ENCODE results near the gene IGF2BP2. TPM values are rescaled to one million over a fixed set of nuclear protein-coding genes. Genes with fewer than 3 reads are reported as not detected.

Gene IGF2BP2
- total RNA-seq, 1 experiment from 2014 or later: 135 TPM

DNA sequence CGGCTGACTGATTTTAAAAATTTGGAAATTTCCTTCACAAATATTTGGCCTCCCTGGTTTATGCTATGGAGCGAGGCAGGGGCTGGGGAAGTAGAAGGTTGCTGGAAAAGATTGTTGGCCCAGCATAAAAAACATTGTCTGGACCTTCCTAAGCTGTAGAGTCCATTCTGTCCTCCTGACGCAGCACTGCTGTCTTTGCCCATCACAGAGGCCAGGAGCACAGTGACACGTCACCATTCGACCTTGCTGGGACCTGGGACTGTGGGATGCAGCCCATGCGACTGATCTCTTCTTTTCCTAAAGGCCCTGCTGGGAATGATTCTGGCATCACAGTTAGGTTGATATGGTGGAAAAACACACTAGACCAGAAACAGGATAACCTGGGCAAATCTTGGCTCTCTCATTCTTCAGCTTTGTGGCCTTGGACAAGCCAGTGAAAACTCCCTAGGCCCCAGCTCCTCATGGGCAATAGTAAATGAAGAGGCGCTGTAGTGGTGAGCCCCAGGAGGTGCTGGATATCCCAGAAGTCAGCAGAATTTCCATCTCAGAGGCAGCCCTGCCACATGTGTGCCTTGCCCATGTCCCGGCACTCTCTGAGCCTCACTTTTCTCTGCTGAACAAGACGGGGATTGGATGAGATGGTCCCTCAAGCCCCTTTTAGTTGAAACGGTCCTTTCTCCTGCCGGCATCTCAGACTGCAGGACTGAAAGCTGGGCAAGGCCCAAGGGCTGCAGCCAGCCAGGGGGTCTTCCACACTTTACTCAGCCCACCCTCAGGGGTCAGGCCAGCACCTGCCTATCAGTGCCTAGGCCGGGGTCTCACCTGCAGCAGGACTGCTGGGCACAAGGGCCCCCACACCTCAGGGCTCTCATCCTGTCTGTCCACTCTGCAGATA is 169.2 kb downstream of the IGF2BP2 start:
- H3K36me3 ChIP-seq (ENCODE audit: control insufficient read depth in 1 of 2, insufficient read depth in 2 of 2, low read length in 2 of 2): peaks cover 30 to 46% of the 10 kb centered on the region in 2 experiments
- no peaks in the 10 kb centered on the region for H4K20me1 ChIP-seq (ENCODE audit: insufficient read depth)
- BruUV-seq (replicated peaks): no TSS peak
- no peaks in the 10 kb centered on the region for H3K9me2 ChIP-seq (ENCODE audit: insufficient read depth)
- no peak overlapping the region for H3K27ac ChIP-seq (ENCODE audit: low read depth, low read length)
- ATAC-seq: no peak
- no peak overlapping the region for H2AFZ ChIP-seq (ENCODE audit: low read depth, low read length, poor library complexity, severe bottlenecking)
- no peak overlapping the region for H3K4me3 ChIP-seq (replicated peaks in 1 of 2; ENCODE audit: low read depth in 1 of 2, low read length in 2 of 2)
- RAD21 ChIA-PET (ENCODE audit: low non-redundant PET in 1 of 2, low total read pairs in 2 of 2, uncharacterized antibody in 2 of 2, unreplicated experiment in 2 of 2): no interaction called here
- no peak for TF ChIP-seq ZFX (IDR thresholded peaks at IDR 0.05)
- TF ChIP-seq POLR2A (IDR thresholded peaks at IDR 0.05; ENCODE audit: borderline replicate concordance, extremely low read depth, insufficient read depth, insufficient read length): no peak
- TF ChIP-seq ZNF274 (IDR thresholded peaks at IDR 0.05; ENCODE audit: low read depth, low read length): no peak
- CTCF ChIA-PET: no interaction called here
- POLR2A ChIA-PET: no interaction called here
- no peak for DNase-seq (ENCODE audit: low read depth, low spot score)
- H3K4me1 ChIP-seq (ENCODE audit: control insufficient read depth in 1 of 2, insufficient read depth in 2 of 2, low read length in 2 of 2): peaks cover 2 to 24% of the 10 kb centered on the region in 2 experiments; a peak in 3 of 4 replicates
- intact Hi-C loops (cut with micrococcal nuclease): no loop called here
- H3K9ac ChIP-seq (ENCODE audit: low read length): no peak overlapping the region
- no peaks in the 10 kb centered on the region for H3K9me3 ChIP-seq (ENCODE audit: control insufficient read depth in 1 of 2, insufficient read depth in 1 of 2, low read depth in 1 of 2, low read length in 2 of 2)
- no peaks in the 10 kb centered on the region for H3K27me3 ChIP-seq (ENCODE audit: insufficient read depth, low read length)
- no peak overlapping the region for H3K4me2 ChIP-seq (ENCODE audit: low read length)
- peaks cover 7% of the 10 kb centered on the region; the same call in 1 of the 2 replicates for H3K79me2 ChIP-seq (ENCODE audit: insufficient read depth, low read length)

DNA sequence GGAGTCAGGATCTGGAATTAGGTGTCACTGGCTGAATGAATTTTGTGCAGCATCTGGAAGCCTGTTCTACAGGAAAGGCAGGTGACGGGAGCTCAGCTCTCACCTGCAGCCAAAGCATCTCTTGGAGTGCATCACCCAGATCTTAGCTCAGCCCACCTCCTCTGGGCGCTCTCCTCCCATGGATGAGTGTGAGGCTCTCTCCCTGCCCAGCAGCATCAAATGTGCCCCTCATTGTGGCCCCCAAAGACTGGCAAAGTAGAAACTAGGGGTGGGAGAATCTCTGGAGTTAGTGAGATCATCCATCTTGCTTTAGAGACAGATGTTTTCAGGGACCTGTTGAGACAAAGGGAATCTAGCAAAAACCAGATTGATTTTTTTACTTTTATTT is 170.1 kb downstream of the IGF2BP2 start:
- intact Hi-C loops (cut with micrococcal nuclease): no loop called here
- no peak for ATAC-seq
- RAD21 ChIA-PET (ENCODE audit: low non-redundant PET in 1 of 2, low total read pairs in 2 of 2, uncharacterized antibody in 2 of 2, unreplicated experiment in 2 of 2): no interaction called here

More for the DNA sequence above, 170.1 kb downstream of the IGF2BP2 start:
- no peaks in the 10 kb centered on the region for H3K9me2 ChIP-seq (ENCODE audit: insufficient read depth)
- no peaks in the 10 kb centered on the region for H3K27me3 ChIP-seq (ENCODE audit: insufficient read depth, low read length)
- ChIA-PET CTCF (no interaction called here), POLR2A (no interaction called here)
- no peak for TF ChIP-seq TCF7L2 (IDR thresholded peaks at IDR 0.05; ENCODE audit: borderline replicate concordance, extremely low read depth, insufficient read depth, insufficient read length)
- peaks cover 34 to 41% of the 10 kb centered on the region in 2 experiments for H3K36me3 ChIP-seq (ENCODE audit: control insufficient read depth in 1 of 2, insufficient read depth in 2 of 2, low read length in 2 of 2)
- no TSS peak for BruUV-seq (replicated peaks)
- H3K9ac ChIP-seq (ENCODE audit: low read length): no peak overlapping the region
- H3K79me2 ChIP-seq (ENCODE audit: insufficient read depth, low read length): peaks cover under 1% of the 10 kb centered on the region; the same call in 1 of the 2 replicates
- no peak overlapping the region for H3K4me3 ChIP-seq (replicated peaks in 1 of 2; ENCODE audit: low read depth in 1 of 2, low read length in 2 of 2)
- no peak overlapping the region for H3K4me2 ChIP-seq (ENCODE audit: low read length)
- peaks cover 2 to 17% of the 10 kb centered on the region in 2 experiments; a peak in 3 of 4 replicates for H3K4me1 ChIP-seq (ENCODE audit: control insufficient read depth in 1 of 2, insufficient read depth in 2 of 2, low read length in 2 of 2)
- no peaks in the 10 kb centered on the region for H3K9me3 ChIP-seq (ENCODE audit: control insufficient read depth in 1 of 2, insufficient read depth in 1 of 2, low read depth in 1 of 2, low read length in 2 of 2)
- DNase-seq (ENCODE audit: low read depth, low spot score): no peak
- no peak overlapping the region for H2AFZ ChIP-seq (ENCODE audit: low read depth, low read length, poor library complexity, severe bottlenecking)
- H4K20me1 ChIP-seq (ENCODE audit: insufficient read depth): no peaks in the 10 kb centered on the region
- H3K27ac ChIP-seq (ENCODE audit: low read depth, low read length): no peak overlapping the region

Data from HCT116 (cell line).